HepG2 (cell line): ENCODE measurements around the gene PHACTR1. TPM values are rescaled to one million over a fixed set of nuclear protein-coding genes. Genes with fewer than 3 reads are reported as not detected.

Experiments used
- GFI1 ChIP-seq: sonication (generic); formaldehyde crosslinking; IDR thresholded peaks from 2 replicates; pipeline ENCODE4 v1.5.0; 2020; ENCODE audit warnings: missing genetic modification reagents, mild to moderate bottlenecking, borderline replicate concordance
- HMG20B ChIP-seq: conservative IDR thresholded peaks from 2 replicates; pipeline ENCODE4 v1.6.1; 2016; ENCODE audit warnings: missing genetic modification reagents, missing compliant biosample characterization
- NFE2L1 ChIP-seq: sonication (generic); formaldehyde crosslinking; IDR thresholded peaks from 2 replicates; pipeline ENCODE4 v1.4.0; 2020; ENCODE audit warnings: missing genetic modification reagents, mild to moderate bottlenecking, borderline replicate concordance
- ZNF501 ChIP-seq: sonication (generic); formaldehyde crosslinking; IDR thresholded peaks from 2 replicates; pipeline ENCODE4 v1.5.1; 2020; ENCODE audit warnings: mild to moderate bottlenecking, moderate library complexity, missing genetic modification reagents
- ZNF674 ChIP-seq: sonication (generic); formaldehyde crosslinking; IDR thresholded peaks from 2 replicates; pipeline ENCODE4 v1.5.0; 2020; ENCODE audit warnings: low read depth, mild to moderate bottlenecking, missing genetic modification reagents
- polyA plus RNA-seq, 8 experiments: library from polyadenylated mRNA; depleted of rRNA in 3 of 8; stranded (reverse) in 7 of 8; unstranded in 1 of 8; fragments of >200 nt; fragmentation: Illumina TruSeq in 4 of 8; extraction: Trizol in 4 of 8; gene quantifications; 2 replicates each; pipeline versions ENCODE4 v1.2.1 to v1.2.3, GENCODE V29; 2011 to 2016; ENCODE audit warnings: low read depth in 4 of 8, missing spikeins in 1 of 8, mixed read lengths in 1 of 8; ENCODE audit not compliant: insufficient read depth in 1 of 8
- total RNA-seq, 5 experiments: library from RNA; depleted of rRNA; stranded (reverse); fragments of >200 nt; fragmentation: Illumina TruSeq; extraction: Trizol; gene quantifications; 2 replicates each; pipeline ENCODE4 v1.2.3, GENCODE V29; 2016; ENCODE audit warnings: low read depth in 1 of 5
- TF ChIP-seq, protein P1 (sequence below), 2 experiments: sonication (generic) in 1 of 2; formaldehyde crosslinking in 1 of 2; IDR thresholded peaks; 2 replicates each; pipeline versions ENCODE4 v1.5.1 to v1.6.1; 2011 to 2020; ENCODE audit warnings: borderline replicate concordance in 1 of 2, low read depth in 1 of 2, low read length in 1 of 2, mild to moderate bottlenecking in 1 of 2, missing genetic modification reagents in 1 of 2, moderate library complexity in 1 of 2
- TF ChIP-seq, protein P2 (sequence below): sonication (generic); formaldehyde crosslinking; IDR thresholded peaks from 2 replicates; pipeline ENCODE4 v1.4.0; 2020; ENCODE audit warnings: missing genetic modification reagents
- TF ChIP-seq, protein P3 (sequence below): sonication (generic); formaldehyde crosslinking; IDR thresholded peaks from 2 replicates; pipeline ENCODE4 v1.4.0; 2020; ENCODE audit warnings: low read depth, missing genetic modification reagents

PHACTR1 gene
- total and polyA plus RNA-seq, 2 of the 13 experiments (the other 11 are each of a cell fraction or from before 2014, with no cell fraction given) = 0.09 TPM; not detected in 1

DNA sequence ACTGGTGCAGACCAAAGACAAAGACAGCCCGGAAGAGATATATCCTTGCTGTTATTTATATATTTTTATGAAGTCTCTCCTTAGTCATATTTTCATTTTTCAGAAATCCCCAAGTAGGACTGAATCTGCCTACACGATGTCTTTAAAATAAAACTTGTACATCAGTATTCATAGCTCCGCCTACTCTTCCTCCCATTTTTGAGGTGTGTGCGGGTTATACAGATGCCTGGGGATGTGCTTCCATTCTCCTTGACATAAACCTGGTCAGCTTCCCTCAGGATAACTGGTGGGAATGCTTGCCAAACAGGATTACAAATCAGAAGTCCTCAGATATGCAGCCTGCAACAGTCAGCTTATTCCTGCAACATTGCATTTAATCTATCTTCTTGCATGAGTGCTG, 264.2 kb downstream of the PHACTR1 start (continued):
- no peak for TF ChIP-seq GFI1 (CRISPR knock-in tag)
- TF ChIP-seq NFE2L1 (CRISPR knock-in tag) = no peak
- TF ChIP-seq ZNF501 = no peak
- TF ChIP-seq, protein P1, sequence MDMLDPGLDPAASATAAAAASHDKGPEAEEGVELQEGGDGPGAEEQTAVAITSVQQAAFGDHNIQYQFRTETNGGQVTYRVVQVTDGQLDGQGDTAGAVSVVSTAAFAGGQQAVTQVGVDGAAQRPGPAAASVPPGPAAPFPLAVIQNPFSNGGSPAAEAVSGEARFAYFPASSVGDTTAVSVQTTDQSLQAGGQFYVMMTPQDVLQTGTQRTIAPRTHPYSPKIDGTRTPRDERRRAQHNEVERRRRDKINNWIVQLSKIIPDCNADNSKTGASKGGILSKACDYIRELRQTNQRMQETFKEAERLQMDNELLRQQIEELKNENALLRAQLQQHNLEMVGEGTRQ (IDR thresholded peaks at IDR 0.05; ENCODE audit: low read depth, low read length) = no peak
- TF ChIP-seq, protein P1 (CRISPR knock-in tag; IDR thresholded peaks at IDR 0.05; ENCODE audit: borderline replicate concordance) = no peak
- no peak for TF ChIP-seq ZNF674 (CRISPR knock-in tag)
- TF ChIP-seq, protein P2, sequence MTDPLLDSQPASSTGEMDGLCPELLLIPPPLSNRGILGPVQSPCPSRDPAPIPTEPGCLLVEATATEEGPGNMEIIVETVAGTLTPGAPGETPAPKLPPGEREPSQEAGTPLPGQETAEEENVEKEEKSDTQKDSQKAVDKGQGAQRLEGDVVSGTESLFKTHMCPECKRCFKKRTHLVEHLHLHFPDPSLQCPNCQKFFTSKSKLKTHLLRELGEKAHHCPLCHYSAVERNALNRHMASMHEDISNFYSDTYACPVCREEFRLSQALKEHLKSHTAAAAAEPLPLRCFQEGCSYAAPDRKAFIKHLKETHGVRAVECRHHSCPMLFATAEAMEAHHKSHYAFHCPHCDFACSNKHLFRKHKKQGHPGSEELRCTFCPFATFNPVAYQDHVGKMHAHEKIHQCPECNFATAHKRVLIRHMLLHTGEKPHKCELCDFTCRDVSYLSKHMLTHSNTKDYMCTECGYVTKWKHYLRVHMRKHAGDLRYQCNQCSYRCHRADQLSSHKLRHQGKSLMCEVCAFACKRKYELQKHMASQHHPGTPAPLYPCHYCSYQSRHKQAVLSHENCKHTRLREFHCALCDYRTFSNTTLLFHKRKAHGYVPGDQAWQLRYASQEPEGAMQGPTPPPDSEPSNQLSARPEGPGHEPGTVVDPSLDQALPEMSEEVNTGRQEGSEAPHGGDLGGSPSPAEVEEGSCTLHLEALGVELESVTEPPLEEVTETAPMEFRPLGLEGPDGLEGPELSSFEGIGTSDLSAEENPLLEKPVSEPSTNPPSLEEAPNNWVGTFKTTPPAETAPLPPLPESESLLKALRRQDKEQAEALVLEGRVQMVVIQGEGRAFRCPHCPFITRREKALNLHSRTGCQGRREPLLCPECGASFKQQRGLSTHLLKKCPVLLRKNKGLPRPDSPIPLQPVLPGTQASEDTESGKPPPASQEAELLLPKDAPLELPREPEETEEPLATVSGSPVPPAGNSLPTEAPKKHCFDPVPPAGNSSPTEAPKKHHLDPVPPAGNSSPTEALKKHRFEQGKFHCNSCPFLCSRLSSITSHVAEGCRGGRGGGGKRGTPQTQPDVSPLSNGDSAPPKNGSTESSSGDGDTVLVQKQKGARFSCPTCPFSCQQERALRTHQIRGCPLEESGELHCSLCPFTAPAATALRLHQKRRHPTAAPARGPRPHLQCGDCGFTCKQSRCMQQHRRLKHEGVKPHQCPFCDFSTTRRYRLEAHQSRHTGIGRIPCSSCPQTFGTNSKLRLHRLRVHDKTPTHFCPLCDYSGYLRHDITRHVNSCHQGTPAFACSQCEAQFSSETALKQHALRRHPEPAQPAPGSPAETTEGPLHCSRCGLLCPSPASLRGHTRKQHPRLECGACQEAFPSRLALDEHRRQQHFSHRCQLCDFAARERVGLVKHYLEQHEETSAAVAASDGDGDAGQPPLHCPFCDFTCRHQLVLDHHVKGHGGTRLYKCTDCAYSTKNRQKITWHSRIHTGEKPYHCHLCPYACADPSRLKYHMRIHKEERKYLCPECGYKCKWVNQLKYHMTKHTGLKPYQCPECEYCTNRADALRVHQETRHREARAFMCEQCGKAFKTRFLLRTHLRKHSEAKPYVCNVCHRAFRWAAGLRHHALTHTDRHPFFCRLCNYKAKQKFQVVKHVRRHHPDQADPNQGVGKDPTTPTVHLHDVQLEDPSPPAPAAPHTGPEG (CRISPR knock-in tag) = no peak
- TF ChIP-seq HMG20B (CRISPR knock-in tag) = no peak
- TF ChIP-seq, protein P3, sequence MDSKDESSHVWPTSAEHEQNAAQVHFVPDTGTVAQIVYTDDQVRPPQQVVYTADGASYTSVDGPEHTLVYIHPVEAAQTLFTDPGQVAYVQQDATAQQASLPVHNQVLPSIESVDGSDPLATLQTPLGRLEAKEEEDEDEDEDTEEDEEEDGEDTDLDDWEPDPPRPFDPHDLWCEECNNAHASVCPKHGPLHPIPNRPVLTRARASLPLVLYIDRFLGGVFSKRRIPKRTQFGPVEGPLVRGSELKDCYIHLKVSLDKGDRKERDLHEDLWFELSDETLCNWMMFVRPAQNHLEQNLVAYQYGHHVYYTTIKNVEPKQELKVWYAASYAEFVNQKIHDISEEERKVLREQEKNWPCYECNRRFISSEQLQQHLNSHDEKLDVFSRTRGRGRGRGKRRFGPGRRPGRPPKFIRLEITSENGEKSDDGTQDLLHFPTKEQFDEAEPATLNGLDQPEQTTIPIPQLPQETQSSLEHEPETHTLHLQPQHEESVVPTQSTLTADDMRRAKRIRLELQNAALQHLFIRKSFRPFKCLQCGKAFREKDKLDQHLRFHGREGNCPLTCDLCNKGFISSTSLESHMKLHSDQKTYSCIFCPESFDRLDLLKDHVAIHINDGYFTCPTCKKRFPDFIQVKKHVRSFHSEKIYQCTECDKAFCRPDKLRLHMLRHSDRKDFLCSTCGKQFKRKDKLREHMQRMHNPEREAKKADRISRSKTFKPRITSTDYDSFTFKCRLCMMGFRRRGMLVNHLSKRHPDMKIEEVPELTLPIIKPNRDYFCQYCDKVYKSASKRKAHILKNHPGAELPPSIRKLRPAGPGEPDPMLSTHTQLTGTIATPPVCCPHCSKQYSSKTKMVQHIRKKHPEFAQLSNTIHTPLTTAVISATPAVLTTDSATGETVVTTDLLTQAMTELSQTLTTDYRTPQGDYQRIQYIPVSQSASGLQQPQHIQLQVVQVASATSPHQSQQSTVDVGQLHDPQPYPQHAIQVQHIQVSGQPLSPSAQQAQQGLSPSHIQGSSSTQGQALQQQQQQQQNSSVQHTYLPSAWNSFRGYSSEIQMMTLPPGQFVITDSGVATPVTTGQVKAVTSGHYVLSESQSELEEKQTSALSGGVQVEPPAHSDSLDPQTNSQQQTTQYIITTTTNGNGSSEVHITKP = no peak
